SK-N-MC (cell line): Measurements from ENCODE around the gene MYBPC1.
"Not testable (repeated sequence)": the region's sequence is repeated elsewhere in the genome, so short reads cannot be mapped to it uniquely, and the experiment has no call there.

Experiments
- EZH2 ChIP-seq: fragments of 200-600 bp; sonication (generic); IDR thresholded peaks from one replicate; pipeline ENCODE4 v1.6.1; 2017; ENCODE audit warnings: antibody characterized with exemption
- FOXP2 ChIP-seq: optimal IDR thresholded peaks from 2 replicates; pipeline ENCODE3; 2011; ENCODE audit warnings: mild to moderate bottlenecking, moderate library complexity; ENCODE audit not compliant: insufficient read depth; ENCODE audit errors: extremely low read length, control extremely low read depth
- POLR2AphosphoS5 ChIP-seq: IDR thresholded peaks from 2 replicates; pipeline ENCODE4 v1.6.1; 2012; ENCODE audit warnings: mild to moderate bottlenecking, low read depth, low read length, borderline replicate concordance

DNA sequence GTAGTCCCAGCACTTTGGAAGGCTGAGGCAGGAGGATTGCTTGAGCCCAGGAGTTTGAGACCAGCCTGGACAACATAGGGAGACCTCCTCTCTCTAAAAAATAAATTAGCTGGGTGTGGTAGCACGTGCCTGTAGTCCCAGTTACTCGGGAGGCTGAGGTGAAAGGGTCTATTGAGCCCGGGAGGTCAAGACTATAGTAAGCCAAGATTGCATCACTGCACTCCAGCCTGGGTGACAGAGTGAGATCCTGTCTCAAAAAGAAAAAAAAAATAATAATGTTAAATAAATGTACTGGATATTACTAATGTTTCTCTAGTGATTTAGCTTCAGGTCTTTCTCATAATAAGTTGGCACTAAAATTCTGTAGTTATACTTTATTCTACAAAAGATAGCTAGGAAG lies 81.7 kb downstream of the MYBPC1 start:
- not testable (repeated sequence) for TF ChIP-seq EZH2, POLR2AphosphoS5, FOXP2
